Ecto neural progenitor cell (in vitro differentiated cells): ENCODE results near the gene HECTD4.

Experiments used
- DNase-seq: peaks from one replicate; pipeline ENCODE4 v3.0.0-alpha.2; 2018; ENCODE audit warnings: low spot score

HECTD4 gene

DNA sequence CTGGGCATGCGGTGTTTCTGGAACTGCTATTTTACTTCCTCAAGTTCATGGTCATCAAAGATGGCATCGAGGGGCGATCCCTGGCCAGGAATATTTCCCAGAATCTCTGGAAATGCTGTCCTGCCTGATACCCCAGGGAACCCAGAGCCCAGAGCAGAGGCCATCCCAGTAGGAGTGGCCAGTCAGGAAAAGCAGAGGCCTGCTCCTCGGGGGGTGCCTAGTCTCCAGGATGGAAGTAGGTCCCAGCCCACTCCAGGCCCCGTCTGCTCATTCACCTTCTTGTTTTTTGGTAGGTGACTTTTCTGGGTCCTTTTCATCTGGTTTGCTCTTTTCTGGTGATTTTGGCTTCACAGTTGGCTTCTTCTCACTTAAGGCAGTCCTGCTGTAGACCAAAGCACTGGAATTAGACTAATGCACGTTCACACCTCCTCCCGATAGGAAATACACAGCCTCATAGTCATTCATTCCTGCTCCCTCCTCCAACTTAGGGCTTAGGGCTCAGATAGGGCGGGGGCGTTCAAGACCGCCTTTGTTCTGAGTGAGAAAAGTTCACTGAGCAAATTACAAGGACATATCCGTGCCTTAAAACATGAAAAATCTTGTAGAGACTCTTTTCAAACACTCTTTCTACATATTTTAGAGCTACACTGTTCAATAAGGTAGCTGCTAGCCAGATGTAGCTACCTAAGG is 205.8 kb downstream of the HECTD4 start:
- DNase-seq: no peak

DNA sequence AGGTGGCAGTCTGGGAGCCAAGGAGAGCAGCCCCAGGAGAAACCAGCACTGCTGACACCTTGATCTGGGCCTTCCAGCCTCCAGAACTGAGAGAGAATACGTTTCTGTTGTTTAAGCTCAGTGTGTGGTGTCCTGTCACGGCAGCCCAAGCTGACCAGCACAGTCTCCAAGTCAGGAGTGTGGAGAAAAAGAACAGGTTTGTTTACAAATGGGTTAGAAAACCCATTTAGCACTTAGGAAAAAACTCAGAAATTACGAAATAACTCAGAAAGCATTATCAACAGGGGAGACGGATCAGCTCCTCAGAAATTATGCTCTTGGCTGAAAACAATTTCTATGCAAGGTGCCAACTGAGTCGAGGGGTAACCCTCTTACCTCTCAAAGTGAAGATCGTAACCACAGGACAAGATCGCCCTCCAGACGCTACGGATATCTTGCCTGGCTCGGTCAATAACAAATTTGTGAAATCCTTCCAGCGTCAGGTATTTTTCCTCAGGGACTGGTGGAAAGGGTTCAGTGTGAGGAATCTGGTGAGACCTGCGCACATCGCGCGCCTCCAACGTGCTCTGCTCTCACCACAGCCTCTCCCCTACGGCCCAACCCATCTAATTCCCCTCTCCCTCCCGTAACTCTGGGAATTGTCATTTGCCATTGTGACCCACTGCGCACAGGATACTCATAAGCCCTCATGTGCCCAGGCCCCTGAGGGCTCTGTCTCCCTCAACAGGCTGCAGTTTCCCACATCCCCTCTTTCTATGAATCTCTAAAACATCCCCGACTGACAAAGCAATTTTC is 206.7 kb downstream of the HECTD4 start:
- no peak for DNase-seq

DNA sequence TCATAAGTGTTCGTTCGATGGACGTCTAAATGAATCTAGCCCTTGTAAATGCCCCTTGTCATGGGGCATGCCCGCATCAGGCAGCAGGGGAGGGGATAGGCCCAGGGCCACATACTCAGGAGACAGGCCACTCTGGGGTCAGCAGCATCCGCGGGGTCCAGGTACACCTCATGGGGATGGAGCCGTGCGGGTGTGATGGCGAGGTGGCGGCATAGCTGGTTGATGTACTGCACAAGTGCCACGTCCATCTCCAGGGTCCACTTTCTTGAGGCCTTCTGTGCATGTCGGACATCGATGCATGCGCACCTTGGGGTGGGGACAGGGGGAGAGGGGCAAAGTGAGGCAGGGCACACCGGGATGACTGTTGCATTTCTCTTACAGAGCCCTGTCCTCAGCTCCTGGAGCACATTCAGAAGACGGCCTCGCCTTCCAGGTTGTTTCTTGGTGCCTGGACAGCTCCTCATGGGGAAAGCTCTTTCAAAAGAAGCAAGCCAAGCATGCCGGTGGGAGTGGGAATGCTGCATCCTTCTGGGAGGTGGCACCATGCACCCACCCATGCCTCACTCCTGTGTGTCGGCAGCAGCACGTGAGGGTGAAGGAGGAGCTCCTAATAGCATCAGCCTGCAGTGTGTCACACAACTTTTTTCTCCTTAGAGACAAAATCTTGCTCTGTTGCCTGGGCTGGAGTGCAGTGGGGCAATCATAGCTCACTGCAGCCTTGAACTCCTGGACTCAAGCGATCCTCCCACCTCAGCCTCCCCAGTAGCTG is 209.5 kb downstream of the HECTD4 start:
- DNase-seq: no peak

DNA sequence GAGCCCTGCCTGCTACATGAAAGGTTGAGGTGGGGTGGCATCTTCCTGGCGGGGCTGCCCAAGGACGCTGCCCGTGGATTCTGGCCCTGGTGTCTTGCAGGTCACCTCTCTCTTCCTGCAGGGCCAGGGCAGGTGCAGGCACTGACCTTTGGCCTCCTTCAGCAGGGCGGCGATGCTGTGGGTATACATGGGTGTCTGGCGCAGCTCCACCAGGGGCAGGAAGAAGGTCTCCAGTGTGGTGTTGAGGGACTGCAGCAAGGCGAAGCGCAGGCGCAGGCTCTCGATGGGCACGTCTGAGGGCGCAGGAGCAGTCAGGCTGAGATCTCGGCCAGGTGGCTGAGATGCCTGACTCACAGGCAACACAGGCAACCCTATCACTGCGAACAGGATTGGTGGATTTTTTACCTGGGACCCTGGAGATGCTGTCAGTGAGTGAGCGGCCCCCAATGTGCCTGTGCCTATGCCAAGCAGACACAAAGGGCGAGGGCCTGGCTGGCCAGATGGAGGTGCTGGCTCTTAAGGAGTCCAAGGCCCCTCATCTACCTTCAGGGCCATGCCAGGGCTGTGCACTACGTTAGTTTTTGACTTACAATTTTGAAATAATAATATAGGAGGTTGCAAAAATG is 211.1 kb downstream of the HECTD4 start:
- DNase-seq: no peak

DNA sequence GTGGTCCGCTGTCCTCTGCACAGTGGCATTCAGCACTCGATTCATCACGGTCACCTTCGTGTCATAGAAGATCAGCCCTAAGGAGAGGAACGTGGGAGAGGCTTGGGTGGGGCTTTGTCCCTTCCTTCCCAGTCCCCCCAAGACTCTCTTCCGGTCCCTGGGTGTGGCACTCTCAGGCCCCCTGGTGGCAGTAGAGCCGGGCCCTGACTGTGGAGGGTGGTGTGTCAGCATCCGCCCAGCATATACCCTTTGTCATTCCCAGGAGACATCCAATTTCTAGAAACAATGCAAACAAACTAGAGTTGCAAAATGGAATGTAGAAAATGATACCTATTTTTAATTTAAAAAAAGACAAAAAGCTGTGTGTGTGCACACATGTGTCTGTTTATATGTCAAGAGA is 211.9 kb downstream of the HECTD4 start:
- DNase-seq: no peak

DNA sequence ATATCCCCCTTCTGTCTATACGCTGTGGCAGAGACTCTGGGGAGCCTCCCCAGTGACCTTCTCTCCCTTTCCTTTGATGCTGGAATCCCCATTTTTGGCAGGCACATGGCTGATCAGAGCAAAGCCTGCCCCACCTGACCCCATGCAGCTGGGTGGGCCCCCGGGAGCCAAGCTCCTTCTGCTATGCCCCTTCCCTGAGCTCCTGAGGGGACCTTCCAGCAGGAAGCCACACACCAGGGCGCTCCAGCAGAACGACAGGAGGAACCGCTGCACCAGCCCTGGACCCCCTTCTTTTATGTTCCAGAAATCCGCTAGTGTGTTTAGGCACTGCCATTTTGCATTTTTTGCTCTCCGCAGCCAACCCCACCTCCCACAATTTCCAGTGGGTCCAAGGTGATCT is 212.3 kb downstream of the HECTD4 start:
- no peak for DNase-seq

DNA sequence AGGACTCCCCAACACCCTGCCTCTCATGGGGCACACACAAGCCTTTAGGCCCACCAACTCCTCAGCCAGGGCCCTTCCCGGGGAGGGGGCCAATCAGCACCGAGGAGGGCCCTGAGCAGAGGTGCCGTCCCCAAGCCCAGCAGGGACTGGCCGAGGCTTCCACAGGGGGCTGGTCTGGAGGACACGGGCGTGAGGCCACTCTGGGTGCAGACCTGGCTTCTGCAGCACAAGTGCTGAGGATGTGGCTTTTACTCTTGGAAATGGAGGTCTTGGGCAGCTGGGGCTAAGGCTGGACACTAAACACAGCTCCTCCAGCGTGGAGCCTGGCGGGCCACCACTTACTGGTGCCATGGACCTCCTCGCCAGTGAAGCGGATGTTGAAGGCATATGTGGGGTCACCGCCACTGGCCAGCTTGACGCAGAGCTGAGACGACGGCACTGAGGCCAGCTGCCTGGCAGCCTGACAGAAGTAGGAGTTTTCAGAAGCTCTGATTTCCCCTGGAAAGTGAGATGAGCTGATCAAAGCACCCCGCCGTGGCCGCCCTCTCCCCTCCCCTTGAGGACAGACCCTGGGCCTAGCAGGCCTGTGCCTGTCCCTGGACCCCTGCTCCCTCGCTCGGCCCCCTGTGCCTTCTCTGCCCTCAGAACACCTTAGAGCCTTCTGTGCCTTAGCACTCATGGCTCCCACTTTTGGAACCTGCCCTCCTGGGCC is 212.9 kb downstream of the HECTD4 start:
- DNase-seq: peak; percentile 41

DNA sequence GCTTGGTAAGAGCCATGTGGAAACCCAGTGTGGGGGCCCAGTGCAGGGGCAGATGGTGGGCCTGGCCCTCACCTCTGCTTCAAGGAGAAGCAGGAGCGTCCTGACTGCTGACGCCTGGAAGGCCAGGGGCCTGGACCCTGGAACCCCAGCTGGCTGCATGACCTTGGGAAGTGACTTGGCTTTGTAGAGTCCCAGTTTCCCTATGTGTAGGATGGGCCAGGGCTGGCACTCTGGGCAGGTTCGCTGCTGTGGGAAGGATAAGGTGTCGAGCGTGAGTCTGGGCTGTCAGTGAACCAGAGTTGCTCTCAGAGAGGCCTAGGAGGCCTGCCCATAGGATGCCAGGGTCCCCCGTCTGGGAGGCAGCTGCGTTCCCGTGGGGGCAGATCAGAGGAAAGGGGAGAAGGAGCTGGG is 213.7 kb downstream of the HECTD4 start:
- no peak for DNase-seq

DNA sequence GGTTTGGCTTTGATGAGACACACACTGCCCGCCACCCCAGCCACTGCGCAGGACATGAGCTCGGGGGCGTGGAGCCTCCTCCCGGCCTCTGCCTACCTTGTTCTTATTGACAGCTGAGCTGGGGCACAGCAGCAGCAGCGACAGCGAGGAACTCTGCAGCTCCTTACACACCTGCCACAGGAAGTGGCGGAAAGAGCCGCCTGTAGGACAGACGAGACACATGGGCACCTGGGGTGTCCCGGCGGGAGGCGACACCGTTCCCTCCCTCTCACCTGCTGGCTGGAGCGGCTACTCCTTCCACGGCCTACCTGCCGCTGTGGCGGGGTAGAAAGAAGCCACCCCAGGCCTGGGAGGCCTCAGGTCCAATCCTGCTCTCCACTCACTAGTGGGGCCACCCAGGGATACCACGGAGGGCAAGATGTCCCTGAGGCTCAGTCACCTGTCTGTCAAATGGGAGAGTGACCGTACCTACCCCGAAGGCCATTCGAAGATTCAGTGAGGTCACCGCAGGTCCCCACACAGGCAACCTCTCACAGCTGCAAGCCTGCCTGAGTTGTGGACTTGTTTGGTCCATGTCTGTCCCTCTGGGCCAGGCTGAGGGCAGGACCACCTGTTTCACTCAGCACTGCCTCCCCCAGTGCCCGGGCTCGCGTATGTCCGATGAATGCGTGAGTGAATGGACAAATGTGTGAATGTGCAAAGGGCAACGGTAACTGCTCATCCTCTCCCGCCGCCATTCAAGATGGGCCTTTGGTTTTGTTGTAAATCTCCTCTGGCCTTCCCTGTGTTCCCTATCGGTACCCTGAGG is 214.3 kb downstream of the HECTD4 start:
- DNase-seq: no peak

DNA sequence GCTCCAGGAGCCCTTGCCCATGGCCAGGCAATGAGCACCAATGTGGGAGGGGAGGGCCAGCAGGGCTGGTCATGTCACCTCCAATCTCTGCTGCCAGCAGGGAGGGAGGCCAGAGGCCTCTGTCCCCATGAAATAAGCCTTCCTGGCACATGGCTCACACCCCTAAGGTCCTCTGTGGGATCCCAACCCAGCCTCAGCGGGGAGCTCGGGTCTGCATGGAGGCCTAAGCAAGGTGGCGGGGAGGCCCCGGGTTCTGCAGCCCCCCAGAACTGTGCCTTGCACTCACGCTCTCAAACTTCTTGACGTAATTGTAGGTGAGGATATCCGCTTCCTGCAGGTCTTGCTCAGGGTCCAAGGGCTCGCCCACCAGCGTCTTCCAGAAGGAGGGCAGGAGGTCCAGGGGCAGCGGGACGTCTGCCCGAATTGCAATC is 215.2 kb downstream of the HECTD4 start:
- DNase-seq: no peak

DNA sequence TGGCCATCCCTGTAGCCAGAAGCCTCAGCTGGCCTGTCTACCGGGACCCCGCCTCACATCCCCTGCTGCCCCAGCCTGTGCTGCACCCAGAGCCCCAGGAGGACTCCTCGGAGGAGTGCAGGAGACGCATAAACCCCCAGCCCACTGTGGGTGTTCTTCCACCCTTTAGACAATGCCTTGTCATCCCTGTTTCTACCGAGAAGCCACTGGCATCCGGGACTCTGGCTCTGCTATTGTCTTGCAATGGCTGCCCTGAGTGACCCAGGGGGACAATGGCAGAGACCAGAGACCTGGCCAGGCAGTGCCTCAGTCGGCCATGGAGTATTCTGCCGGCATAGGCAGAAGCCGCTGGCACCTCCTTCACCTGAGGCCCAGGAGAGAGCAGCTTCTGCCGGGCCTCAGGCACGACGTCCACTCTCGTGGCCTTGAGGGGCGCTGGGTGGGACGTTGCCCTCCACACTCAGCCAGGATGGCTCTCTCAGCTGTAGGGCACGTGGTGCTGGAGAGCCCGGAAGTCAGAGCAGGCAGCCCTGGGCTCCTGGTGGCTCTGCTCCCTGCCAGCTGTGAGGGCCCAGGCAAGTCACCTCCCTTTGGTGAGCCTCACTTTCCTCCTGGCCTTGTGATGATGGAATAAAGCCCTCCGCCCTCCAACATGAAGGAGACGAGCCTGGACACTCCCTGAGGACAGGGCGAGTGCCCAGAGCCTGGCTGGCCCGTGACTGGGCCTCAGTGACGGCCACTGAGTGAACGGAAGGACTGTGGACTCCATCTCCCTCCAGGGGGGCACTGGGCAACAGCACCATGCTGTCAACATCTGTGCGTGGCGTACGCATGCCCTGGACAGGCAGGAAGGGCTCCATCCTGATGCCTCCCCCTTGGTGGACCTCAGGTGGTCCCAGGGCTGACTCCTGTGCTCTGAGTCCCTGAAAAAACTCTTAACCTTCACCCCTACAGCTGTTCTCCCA is 215.9 kb downstream of the HECTD4 start:
- no peak for DNase-seq

DNA sequence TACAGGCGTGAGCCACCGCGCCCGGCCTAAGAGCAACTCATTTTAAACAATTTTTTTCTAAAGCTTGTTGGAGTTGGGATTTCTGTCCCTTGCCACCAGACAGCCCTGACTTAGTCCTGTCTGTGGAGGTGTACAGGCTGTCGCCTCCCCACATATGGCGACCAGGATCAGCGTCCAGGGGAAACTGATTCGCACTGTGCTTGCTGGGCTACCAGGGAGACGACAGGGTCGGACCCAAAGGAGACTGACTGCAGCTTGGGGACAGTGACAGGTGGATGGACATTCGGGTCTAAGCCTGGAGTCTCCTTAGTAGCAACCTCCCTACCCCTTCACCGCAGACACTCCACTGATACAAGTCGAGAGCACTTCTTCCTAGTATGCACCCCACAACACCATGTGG is 216.6 kb downstream of the HECTD4 start:
- DNase-seq: no peak

DNA sequence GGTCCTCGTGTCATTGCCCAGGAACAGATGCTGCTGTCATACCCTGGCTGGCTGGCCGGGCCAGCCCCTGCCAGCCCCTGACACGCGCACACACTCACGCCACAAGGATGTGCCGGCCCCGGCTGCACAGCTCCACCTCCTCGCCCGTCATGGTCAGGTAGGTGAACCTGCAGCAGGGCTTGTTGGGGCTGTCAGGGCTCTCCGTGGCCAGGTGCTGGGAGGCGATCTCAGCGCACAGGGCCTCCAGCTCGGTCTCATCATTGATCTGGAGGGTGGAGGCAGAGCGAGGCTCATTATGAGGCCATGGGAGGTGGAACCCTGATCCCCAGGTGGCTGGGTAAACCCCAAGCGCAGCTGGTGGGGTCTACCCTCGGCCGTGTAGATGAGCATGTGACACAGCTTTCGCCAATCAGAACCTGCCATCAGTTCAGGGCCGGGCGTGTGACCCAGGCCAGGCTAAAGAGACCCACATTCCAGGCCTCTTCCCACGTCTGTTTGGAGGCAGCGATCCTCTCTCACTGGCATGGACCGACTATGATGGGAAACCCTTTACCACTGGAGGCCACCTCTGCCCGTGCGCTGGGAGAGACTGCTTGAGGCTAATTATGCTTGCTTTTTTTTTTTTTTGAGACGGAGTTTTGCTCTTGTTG is 218.1 kb downstream of the HECTD4 start:
- no peak for DNase-seq

DNA sequence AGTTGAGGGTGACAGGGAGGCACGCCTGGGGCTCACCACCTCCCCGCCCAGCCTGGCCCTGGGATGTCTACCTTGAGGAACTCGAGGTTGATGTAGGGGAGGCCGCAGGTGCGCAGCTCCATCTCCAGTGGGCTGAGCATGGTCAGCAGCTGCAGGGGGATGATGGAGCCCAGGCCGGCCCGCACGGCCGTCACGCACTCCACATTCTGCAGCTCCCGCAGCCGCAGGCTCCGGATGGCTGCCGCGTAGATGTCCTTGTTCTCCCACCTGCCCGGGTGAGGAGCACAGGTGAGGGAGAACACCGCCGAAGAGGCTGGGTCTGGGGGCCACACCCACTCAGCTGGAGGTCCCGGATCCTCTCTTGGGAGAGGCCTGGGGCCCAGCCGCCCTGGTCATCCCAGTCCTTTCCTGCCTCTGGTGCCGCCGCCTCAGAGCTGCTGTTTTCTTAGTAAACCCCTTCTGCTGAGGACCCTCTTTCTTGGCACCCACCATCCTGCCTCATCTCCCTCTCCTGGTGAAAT is 218.7 kb downstream of the HECTD4 start:
- no peak for DNase-seq

DNA sequence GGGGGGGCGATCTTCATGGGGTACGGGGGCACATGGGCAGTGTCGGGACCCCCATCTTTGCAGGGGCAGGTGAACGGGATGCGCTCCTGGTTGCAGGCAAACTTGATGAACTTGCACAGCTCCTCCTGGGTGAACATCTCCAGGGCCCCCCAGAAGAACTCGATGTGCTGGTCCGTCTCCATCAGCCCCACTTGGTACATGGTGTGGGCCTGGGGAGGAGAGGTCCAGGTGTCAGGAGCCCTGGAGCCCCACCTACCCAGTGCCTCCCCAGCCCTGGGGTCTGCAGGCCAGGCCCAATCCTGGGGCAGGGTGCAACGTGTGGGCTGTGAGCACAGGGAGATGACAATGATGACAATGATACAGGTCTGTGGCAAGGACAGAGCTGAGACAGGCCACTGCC is 219.2 kb downstream of the HECTD4 start:
- no peak for DNase-seq

DNA sequence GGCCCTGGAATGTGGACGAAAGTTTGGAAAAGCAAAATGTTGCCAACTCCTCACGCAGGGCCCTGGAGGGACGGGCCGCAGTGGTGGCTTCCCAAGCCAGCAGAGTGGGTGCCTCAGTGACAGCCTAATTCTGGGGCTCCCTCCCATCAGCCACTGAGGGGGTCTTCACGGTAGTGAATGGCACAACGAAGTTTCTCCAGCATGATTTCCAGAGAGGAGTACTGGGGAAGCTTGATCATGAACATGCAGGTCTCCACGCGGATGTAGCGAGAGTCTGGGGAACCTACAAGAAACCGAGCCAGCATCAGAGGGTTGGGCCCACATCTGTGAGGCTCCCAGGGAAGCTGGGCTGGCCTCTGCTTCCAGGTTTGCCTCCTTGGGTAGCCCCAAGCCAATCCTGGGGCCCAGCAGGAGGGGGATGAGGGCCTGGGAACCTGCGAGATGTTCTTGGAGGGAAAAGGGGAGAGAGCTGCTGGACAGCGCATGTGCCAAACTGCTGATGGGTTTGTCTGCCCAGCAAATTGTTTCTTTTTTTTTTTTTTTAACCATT is 219.9 kb downstream of the HECTD4 start:
- DNase-seq: no peak

DNA sequence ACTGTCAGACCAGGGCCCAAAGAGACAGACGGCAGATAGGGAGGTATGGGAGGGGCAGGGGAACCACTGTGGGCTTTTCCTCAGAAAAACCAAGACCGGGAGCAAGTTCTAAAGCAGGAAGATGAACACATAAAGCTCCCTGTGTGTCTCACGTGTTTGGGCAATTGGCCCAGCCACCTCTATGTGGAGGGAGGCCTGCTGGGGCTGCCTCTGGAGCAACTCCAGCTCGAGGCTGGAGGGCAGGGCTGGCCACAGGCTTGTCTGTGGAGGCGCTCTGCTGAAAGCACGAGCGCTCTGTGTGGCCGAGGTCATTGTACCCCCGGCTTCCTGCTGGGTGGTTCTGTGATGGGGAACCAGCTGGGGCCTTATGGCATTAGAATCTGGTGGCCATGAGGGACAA is 220.5 kb downstream of the HECTD4 start:
- DNase-seq: no peak

DNA sequence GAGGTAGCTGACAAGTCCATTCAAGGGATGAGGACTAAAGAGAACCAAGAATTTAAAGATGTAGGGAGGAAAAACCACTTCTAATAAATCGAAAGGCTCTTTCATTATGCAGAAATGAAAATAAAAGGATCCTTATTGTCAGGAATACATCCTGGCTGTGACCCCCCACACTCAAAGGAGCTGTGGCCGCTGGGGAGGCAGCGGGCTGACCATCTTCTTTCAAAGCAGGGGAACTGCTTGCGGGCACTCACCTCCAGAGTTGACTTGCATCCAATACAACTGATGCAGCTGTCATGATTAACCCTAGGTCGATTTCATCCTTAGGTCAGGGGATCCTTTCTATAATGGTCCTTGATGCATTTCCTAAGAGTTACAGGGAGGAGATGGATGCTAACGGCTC is 221.6 kb downstream of the HECTD4 start:
- DNase-seq: no peak

DNA sequence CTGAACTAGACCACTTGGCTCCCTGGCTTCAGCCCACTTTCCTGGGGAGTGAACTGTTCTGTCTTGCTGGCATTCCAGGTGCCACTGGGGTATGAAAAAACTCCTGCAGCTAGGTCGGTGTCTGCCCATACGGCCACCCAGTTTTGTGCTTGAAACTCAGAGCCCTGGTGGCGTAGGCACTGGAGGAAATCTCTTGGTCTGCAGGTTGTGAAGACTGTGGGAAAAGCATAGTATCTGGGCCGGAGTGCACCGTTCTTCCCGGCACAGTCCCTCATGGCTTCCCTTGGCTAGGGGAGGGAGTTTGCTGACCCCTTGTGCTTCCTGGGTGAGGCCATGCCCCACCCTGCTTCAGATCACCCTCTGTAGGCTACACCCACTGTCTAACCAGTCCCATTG is 223.1 kb downstream of the HECTD4 start:
- DNase-seq: no peak
